ENCODE measurements around the gene RPLP1. TPM values are rescaled to one million over a fixed set of nuclear protein-coding genes. Genes with fewer than 3 reads are reported as not detected.

RPLP1 gene
- total and polyA plus RNA-seq, 9 donors = 175 to 3,255 (median 2,320) TPM

GRCh38 chr15:69489073-69489571, 36.5 kb downstream of the RPLP1 start:
- Histone ChIP-seq H3K36me3 (no peaks in the 10 kb centered on the region), H3K27ac (no peak overlapping the region), H3K4me3 (no peak overlapping the region), H3K4me1 (ENCODE audit: insufficient read depth) (peaks cover 10% of the 10 kb centered on the region), H3K9me3 (no peaks in the 10 kb centered on the region), H3K27me3 (no peaks in the 10 kb centered on the region)
- 6 to 11% (median 11%) methylated on average over 3 of the region's 3 CpGs for WGBS, 3 donors
- TF ChIP-seq EP300 (IDR thresholded peaks at IDR 0.05) = no peak
- TF ChIP-seq POLR2A (IDR thresholded peaks at IDR 0.05) = no peak
- no peak for TF ChIP-seq CTCF (IDR thresholded peaks at IDR 0.05)
- intact Hi-C loops (cut with DNase I) = loop anchor here in 1 of 4 donors (10.0 kb wide), 1 partner anchor 766 kb away; no protein-coding TSS in a partner anchor
- no peak for DNase-seq

- no peak for DNase-seq
- no peak overlapping the region for H3K4me3 ChIP-seq
- no peaks in the 10 kb centered on the region for H3K27me3 ChIP-seq
- intact Hi-C loops (cut with DNase I) = loop anchor here in 1 of 4 donors (10.0 kb wide), 1 partner anchor 154 kb away; no protein-coding TSS in a partner anchor
- H3K36me3 ChIP-seq = no peaks in the 10 kb centered on the region
- H3K27ac ChIP-seq = no peak overlapping the region
- no peaks in the 10 kb centered on the region for H3K9me3 ChIP-seq
- TF ChIP-seq CTCF (IDR thresholded peaks at IDR 0.05) = no peak
- no peak for TF ChIP-seq POLR2A (IDR thresholded peaks at IDR 0.05)
- TF ChIP-seq EP300 (IDR thresholded peaks at IDR 0.05) = no peak
- peaks cover 10% of the 10 kb centered on the region for H3K4me1 ChIP-seq (ENCODE audit: insufficient read depth)
- WGBS, 3 donors = 43 to 57% (median 54%) methylated on average over 11 of the region's 11 CpGs
These were observed 37.9 kb downstream of the RPLP1 start for GRCh38 chr15:69490356-69491037.

GRCh38 chr15:69491038-69491505, 38.5 kb downstream of the RPLP1 start:
- DNase-seq = no peak
- intact Hi-C loops (cut with DNase I) = loop anchor here in 1 of 4 donors (10.0 kb wide), 1 partner anchor 154 kb away; no protein-coding TSS in a partner anchor
- Histone ChIP-seq H3K4me3 (no peak overlapping the region), H3K27me3 (no peaks in the 10 kb centered on the region), H3K36me3 (no peaks in the 10 kb centered on the region), H3K4me1 (ENCODE audit: insufficient read depth) (peaks cover 10% of the 10 kb centered on the region), H3K9me3 (no peaks in the 10 kb centered on the region), H3K27ac (no peak overlapping the region)
- 35 to 48% (median 36%) methylated on average over 3 of the region's 3 CpGs for WGBS, 3 donors
- TF ChIP-seq EP300 (IDR thresholded peaks at IDR 0.05) (no peak), POLR2A (IDR thresholded peaks at IDR 0.05) (no peak), CTCF (IDR thresholded peaks at IDR 0.05) (no peak)

GRCh38 chr15:69493406-69493805, 40.8 kb downstream of the RPLP1 start:
- peaks cover 12% of the 10 kb centered on the region for H3K4me1 ChIP-seq (ENCODE audit: insufficient read depth)
- TF ChIP-seq CTCF (IDR thresholded peaks at IDR 0.05) = no peak
- TF ChIP-seq EP300 (IDR thresholded peaks at IDR 0.05) = no peak
- TF ChIP-seq POLR2A (IDR thresholded peaks at IDR 0.05) = no peak
- H3K27ac ChIP-seq = no peak overlapping the region
- no peaks in the 10 kb centered on the region for H3K36me3 ChIP-seq
- no peaks in the 10 kb centered on the region for H3K9me3 ChIP-seq
- 97 to 99% (median 99%) methylated on average over 2 of the region's 2 CpGs for WGBS, 3 donors
- no peak overlapping the region for H3K4me3 ChIP-seq
- H3K27me3 ChIP-seq = no peaks in the 10 kb centered on the region
- DNase-seq = no peak
- intact Hi-C loops (cut with DNase I) = loop anchor here in 1 of 4 donors (10.0 kb wide), 1 partner anchor 151 kb away; no protein-coding TSS in a partner anchor

Data from ovary (tissue), 9 donors.